Measurements from ENCODE around the gene DUS2. TPM values are rescaled to one million over a fixed set of nuclear protein-coding genes. Genes with fewer than 3 reads are reported as not detected.

Gene DUS2
- total and polyA plus RNA-seq, 2 of the 8 experiments (the other 6 are each of a cell fraction or from before 2014, with no cell fraction given) = 17.2 to 27.0 TPM

DNA sequence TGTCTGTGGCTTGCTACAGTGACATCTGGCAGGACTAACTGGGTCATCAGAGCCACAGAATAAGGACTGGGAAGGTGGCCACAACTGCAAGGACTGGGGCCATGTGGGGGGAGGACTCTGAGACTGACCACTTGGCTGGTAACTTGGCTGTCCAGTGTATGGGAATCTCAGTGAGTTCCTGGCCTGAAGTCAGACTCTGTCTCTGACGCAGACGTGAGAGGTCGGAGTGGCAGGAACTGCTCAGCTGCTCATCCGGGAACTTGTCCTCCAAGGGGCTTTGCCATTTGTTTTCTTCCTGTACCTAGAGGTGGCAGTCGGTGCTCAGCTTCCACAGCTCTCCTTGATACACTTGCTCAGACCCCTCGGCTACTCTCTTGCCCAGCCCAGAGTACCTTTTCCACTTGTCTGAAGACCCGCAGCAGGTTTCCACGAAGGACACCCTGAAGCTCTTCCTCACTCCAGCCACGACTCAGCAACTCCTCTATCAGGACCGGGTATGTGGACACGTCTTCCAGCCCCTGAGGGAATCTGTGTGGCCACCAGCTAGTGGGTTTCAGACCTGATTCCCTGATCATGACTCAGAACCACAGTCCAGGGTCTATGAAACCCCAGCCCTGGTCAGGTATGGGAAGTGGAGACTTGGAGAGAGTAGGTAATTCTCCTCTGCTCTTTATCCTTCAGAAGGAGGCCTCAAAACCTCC lies 35.5 kb upstream of the DUS2 start:
- Histone ChIP-seq H3K79me2 (ENCODE audit: control insufficient read depth in 1 of 2, insufficient read depth in 2 of 2, low read length in 2 of 2) (no peaks in the 10 kb centered on the region), H3K4me3 (ENCODE audit: extremely low read depth in 1 of 4, insufficient read depth in 2 of 4, low read depth in 3 of 4, low read length in 4 of 4) (no peak overlapping the region), H3K27ac (ENCODE audit: low read depth, low read length) (no peak overlapping the region), H3K23me2 (ENCODE audit: low read depth, low read length) (no peaks in the 10 kb centered on the region), H3K56ac (replicated peaks; ENCODE audit: insufficient read length, low read depth, low read length) (no peak overlapping the region), H3K23ac (ENCODE audit: insufficient read length) (no peak overlapping the region), H4K91ac (replicated peaks; ENCODE audit: insufficient read length, low read length) (no peak overlapping the region), H2AFZ (ENCODE audit: low read length) (no peak overlapping the region), H4K5ac (ENCODE audit: insufficient read length, low read depth, low read length) (no peak overlapping the region), H3K79me1 (ENCODE audit: low read depth, low read length) (no peaks in the 10 kb centered on the region; the same call in 1 of the 2 replicates), H3K14ac (ENCODE audit: insufficient read length) (no peak overlapping the region), H3K4me1 (replicated peaks in 1 of 4; ENCODE audit: control insufficient read depth in 3 of 4, insufficient read depth in 4 of 4, low read length in 3 of 4) (no peaks in the 10 kb centered on the region), H2BK120ac (replicated peaks; ENCODE audit: low read depth, low read length) (no peak overlapping the region), H2AK5ac (ENCODE audit: low read depth, low read length) (no peak overlapping the region), H3K4ac (replicated peaks; ENCODE audit: insufficient read length, low read depth, low read length) (no peak overlapping the region), H4K20me1 (replicated peaks in 1 of 2; ENCODE audit: control insufficient read depth in 1 of 2, insufficient read depth in 2 of 2, low read length in 2 of 2) (no peaks in the 10 kb centered on the region), H4K8ac (ENCODE audit: extremely low read depth, insufficient read depth, low read length) (no peak overlapping the region), H2BK20ac (ENCODE audit: low read length) (no peak overlapping the region), H3K36me3 (ENCODE audit: control insufficient read depth in 2 of 4, insufficient read depth in 4 of 4, low read length in 3 of 4) (no peaks in the 10 kb centered on the region), H3K9me3 (ENCODE audit: insufficient read depth in 2 of 2, low read depth in 1 of 2, low read length in 1 of 2) (no peaks in the 10 kb centered on the region), H3K27me3 (replicated peaks in 1 of 4; ENCODE audit: control insufficient read depth in 3 of 4, extremely low read depth in 1 of 4, insufficient read depth in 3 of 4, low read length in 3 of 4) (peaks cover 0 to 7% (median 5%) of the 10 kb centered on the region in 4 experiments; a peak in 5 of 7 replicates), H3K9ac (replicated peaks in 1 of 4; ENCODE audit: extremely low read depth in 1 of 4, low read depth in 3 of 4, low read length in 3 of 4) (no peak overlapping the region), H3K4me2 (ENCODE audit: insufficient read depth in 1 of 2, low read depth in 2 of 2, low read length in 2 of 2) (no peak overlapping the region), H2BK12ac (ENCODE audit: low read depth, low read length) (no peak overlapping the region), H3K18ac (ENCODE audit: extremely low read depth, low read length) (no peak overlapping the region), H2BK5ac (ENCODE audit: low read depth, low read length) (no peak overlapping the region), H2BK15ac (ENCODE audit: low read length) (no peak overlapping the region)
- TF ChIP-seq TBP (IDR thresholded peaks at IDR 0.05; ENCODE audit: low read depth, low read length) (no peak), SIRT6 (IDR thresholded peaks at IDR 0.05; ENCODE audit: low read length) (no peak), CHD1 (IDR thresholded peaks at IDR 0.05; ENCODE audit: low read depth, low read length) (no peak)
- TF ChIP-seq, protein P1, sequence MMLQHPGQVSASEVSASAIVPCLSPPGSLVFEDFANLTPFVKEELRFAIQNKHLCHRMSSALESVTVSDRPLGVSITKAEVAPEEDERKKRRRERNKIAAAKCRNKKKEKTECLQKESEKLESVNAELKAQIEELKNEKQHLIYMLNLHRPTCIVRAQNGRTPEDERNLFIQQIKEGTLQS (IDR thresholded peaks at IDR 0.05; ENCODE audit: insufficient read depth, low read depth, low read length) = no peak
- FAIRE-seq (no peak), DNase-seq (ENCODE audit: low read depth in 1 of 2, low spot score in 2 of 2) (no peak)
- ChIA-PET CTCF (ENCODE audit: partially characterized antibody) (interaction anchor here (0.6 to 4.1 kb wide), 7 partner anchors 10 to 491 kb away, joined by 3 to 23 read pairs (median 4); no protein-coding TSS in a partner anchor), POLR2A (ENCODE audit: partially characterized antibody) (interaction anchor here (0.9 kb wide), 1 partner anchor 36 kb away, joined by 3 read pairs; the partner anchor contains the start of genes DDX28 and DUS2)
- 91% methylated on average over 11 of the region's 11 CpGs; no CpG with 5 or more reads in 1 of the 2 experiments for WGBS, 2 experiments (ENCODE audit: extremely low coverage in 1 of 2, insufficient coverage in 1 of 2, insufficient read length in 1 of 2, insufficient replicate concordance in 2 of 2, low coverage in 1 of 2, low lambda C conversion rate in 2 of 2, missing lambda C conversion rate in 1 of 2)

Data from H1 (cell line).